Lung (tissue), 12 donors: ENCODE results near the gene IPO9. TPM values are rescaled to one million over a fixed set of nuclear protein-coding genes. Genes with fewer than 3 reads are reported as not detected.

Experiments
- ATAC-seq: fragments of 200-7000 bp; cut with Tn5 transposase; one replicate; pipeline ENCODE4 v1.9.1; 2020; ENCODE audit warnings: moderate number of reproducible peaks; ENCODE audit not compliant: insufficient read depth, low FRiP score
- DNase-seq, 3 donors: peaks; one replicate each; pipeline ENCODE4 v3.0.0-alpha.2; 2013 to 2017
- H3K27ac ChIP-seq, 2 donors: one replicate each; pipeline ENCODE4 v1.5.1; 2013; ENCODE audit warnings: mild to moderate bottlenecking in 2 of 2, moderate library complexity in 2 of 2, control low read depth in 1 of 2, inconsistent platforms in 1 of 2, low read depth in 1 of 2, low read length in 1 of 2
- H3K27me3 ChIP-seq, 3 donors: one replicate each; pipeline ENCODE4 v1.5.1; 2013; ENCODE audit warnings: low read length in 2 of 3; ENCODE audit not compliant: control insufficient read depth in 3 of 3, insufficient read depth in 3 of 3
- H3K36me3 ChIP-seq, 4 donors: one replicate each; pipeline ENCODE4 v1.5.1; 2013; ENCODE audit warnings: low read length in 4 of 4, mild to moderate bottlenecking in 1 of 4, moderate library complexity in 1 of 4; ENCODE audit not compliant: control insufficient read depth in 4 of 4, insufficient read depth in 4 of 4
- H3K4me1 ChIP-seq, 5 donors: one replicate each; pipeline ENCODE4 v1.5.1; 2013; ENCODE audit warnings: low read length in 5 of 5, mild to moderate bottlenecking in 2 of 5, moderate library complexity in 1 of 5; ENCODE audit not compliant: control insufficient read depth in 5 of 5, insufficient read depth in 5 of 5
- H3K4me3 ChIP-seq: one replicate; pipeline ENCODE4 v1.5.1; 2013; ENCODE audit warnings: mild to moderate bottlenecking, control low read depth, moderate library complexity
- H3K9ac ChIP-seq, 2 donors: one replicate each; pipeline ENCODE4 v1.5.1; 2013; ENCODE audit warnings: low read length in 2 of 2, control low read depth in 1 of 2; ENCODE audit not compliant: insufficient read depth in 1 of 2
- H3K9me3 ChIP-seq, 4 donors: one replicate each; pipeline ENCODE4 v1.5.1; 2013; ENCODE audit warnings: low read length in 3 of 4, mild to moderate bottlenecking in 1 of 4, moderate library complexity in 1 of 4; ENCODE audit not compliant: control insufficient read depth in 4 of 4, insufficient read depth in 3 of 4
- WGBS, 2 donors: extraction: QIAGEN DNeasy Blood & Tissue Kit; methylation state at CpG; one replicate each; pipeline ENCODE4 v1.1.7; 2013; 5-methylcytosine and 5-hydroxymethylcytosine counted together
- polyA plus RNA-seq, 2 donors: library from polyadenylated mRNA; stranded (reverse); fragments of 200-250 nt; gene quantifications; one replicate each; pipeline ENCODE4 v1.2.1, GENCODE V29; 2013
- total RNA-seq, 2 donors: library from RNA; depleted of rRNA in 1 of 2; stranded (reverse); fragments of >200 nt in 1 of 2; gene quantifications; one replicate each; pipeline ENCODE4 v1.2.1, GENCODE V29; 2014 to 2021
- TF ChIP-seq, protein P1 (sequence below): IDR thresholded peaks from 2 replicates; pipeline ENCODE4 v1.5.1; 2012; ENCODE audit warnings: mild to moderate bottlenecking; ENCODE audit errors: control extremely low read depth, extremely low read depth
- donor health status: control.
- donor health status: control.
- donor health status: Bipolar disorder and iron deficiency.
- donor health status: healthy.
- donor health status: DM: yes; HTN: yes; CAD: no.

IPO9 gene
- total and polyA plus RNA-seq, 4 donors, result 16.7 to 52.3 (median 30.8) TPM

DNA sequence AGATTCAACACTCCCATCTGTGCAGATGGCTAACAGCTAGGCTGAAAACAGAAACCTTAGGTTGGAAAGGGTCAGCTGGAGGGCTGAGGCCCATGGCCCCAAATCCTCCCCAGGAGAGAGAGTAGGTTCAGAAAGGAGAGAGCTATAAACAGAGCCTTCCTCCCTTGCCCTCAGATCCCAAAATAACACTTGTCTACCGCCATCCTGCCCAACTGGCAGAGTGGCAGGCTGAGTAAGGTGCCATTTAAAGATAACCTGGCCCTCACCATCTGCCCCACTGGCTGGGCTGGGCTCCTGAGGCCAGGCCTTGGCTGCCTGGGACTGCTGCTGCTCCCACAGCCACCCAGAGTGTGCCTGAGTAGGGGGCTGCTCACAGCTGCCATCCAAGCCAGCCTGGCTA is 55.5 kb downstream of the IPO9 start:
- peaks cover 0 to 17% (median 13%) of the 10 kb centered on the region in 5 donors for H3K4me1 ChIP-seq
- no peak for ATAC-seq
- TF ChIP-seq, protein P1, sequence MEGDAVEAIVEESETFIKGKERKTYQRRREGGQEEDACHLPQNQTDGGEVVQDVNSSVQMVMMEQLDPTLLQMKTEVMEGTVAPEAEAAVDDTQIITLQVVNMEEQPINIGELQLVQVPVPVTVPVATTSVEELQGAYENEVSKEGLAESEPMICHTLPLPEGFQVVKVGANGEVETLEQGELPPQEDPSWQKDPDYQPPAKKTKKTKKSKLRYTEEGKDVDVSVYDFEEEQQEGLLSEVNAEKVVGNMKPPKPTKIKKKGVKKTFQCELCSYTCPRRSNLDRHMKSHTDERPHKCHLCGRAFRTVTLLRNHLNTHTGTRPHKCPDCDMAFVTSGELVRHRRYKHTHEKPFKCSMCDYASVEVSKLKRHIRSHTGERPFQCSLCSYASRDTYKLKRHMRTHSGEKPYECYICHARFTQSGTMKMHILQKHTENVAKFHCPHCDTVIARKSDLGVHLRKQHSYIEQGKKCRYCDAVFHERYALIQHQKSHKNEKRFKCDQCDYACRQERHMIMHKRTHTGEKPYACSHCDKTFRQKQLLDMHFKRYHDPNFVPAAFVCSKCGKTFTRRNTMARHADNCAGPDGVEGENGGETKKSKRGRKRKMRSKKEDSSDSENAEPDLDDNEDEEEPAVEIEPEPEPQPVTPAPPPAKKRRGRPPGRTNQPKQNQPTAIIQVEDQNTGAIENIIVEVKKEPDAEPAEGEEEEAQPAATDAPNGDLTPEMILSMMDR, result no peak
- H3K27me3 ChIP-seq, result no peaks in the 10 kb centered on the region
- WGBS, 2 donors, result 34 to 38% methylated on average over 1 of the region's 1 CpG
- H3K4me3 ChIP-seq, result no peak overlapping the region
- no peak overlapping the region for H3K9ac ChIP-seq
- no peaks in the 10 kb centered on the region for H3K36me3 ChIP-seq
- H3K27ac ChIP-seq, result peak overlapping the region in 1 of 2 donors; percentile 97
- no peaks in the 10 kb centered on the region for H3K9me3 ChIP-seq
- DNase-seq, result no peak

DNA sequence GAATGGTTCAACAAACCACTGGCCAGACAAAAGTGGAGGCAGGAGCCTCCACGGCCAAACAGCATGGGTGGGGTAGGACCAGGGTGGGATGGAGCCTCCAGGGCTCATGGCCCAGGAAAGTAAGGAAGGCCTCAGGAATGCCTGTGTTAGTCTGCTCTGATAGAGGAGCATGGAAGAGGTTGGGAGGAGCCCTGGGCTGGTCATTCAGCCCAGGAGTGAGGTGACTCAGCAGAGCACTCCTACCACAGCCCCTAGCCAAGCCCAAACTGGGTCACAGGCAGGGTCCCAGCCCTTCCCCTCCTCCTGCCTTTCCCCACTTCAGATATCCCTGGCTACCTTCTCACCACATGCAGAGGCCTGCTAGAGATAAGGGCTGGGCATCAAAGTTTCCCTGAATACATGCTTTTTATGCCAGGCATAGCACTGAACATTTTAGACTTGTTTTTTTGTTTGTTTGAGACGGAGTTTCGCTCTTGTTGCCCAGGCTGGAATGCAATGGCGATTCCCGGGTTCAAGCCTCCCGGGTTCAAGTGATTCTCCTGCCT is 56.6 kb downstream of the IPO9 start:
- ATAC-seq (no peak), DNase-seq (no peak)
- 80 to 87% methylated on average over 6 of the region's 6 CpGs for WGBS, 2 donors
- Histone ChIP-seq H3K9ac (no peak overlapping the region), H3K4me3 (no peak overlapping the region), H3K27ac (peak overlapping the region in 1 of 2 donors; percentile 79), H3K36me3 (no peaks in the 10 kb centered on the region), H3K27me3 (no peaks in the 10 kb centered on the region), H3K9me3 (no peaks in the 10 kb centered on the region), H3K4me1 (peaks cover 0 to 18% (median 14%) of the 10 kb centered on the region in 5 donors)
- TF ChIP-seq, protein P1, result no peak

GRCh38 chr1:201886103-201886885 is 57.3 kb downstream of the IPO9 start:
- Histone ChIP-seq H3K4me1 (peaks cover 0 to 18% (median 14%) of the 10 kb centered on the region in 5 donors), H3K4me3 (no peak overlapping the region), H3K36me3 (no peaks in the 10 kb centered on the region), H3K27me3 (no peaks in the 10 kb centered on the region), H3K27ac (peak overlapping the region in 1 of 2 donors; percentile 79), H3K9ac (no peak overlapping the region), H3K9me3 (no peaks in the 10 kb centered on the region)
- ATAC-seq, result no peak
- WGBS, 2 donors, result 89% methylated on average over 9 of the region's 9 CpGs
- peak in 1 of 3 donors; percentile 2 for DNase-seq
- TF ChIP-seq, protein P1, result no peak
